H9 (cell line): ENCODE data around the gene WDR44. TPM values are rescaled to one million over a fixed set of nuclear protein-coding genes. Genes with fewer than 3 reads are reported as not detected.

Experiments
- DNase-seq: peaks from one replicate; pipeline ENCODE4 v3.0.0-alpha.2; 2017
- H2AFZ ChIP-seq: one replicate; pipeline ENCODE4 v1.6.1; 2013; ENCODE audit warnings: mild to moderate bottlenecking, low read length, control low read depth, moderate library complexity
- H2AK5ac ChIP-seq: 2 replicates; pipeline ENCODE4 v1.6.1; 2013; ENCODE audit warnings: low read length, control low read depth, mixed read lengths; ENCODE audit not compliant: insufficient read length
- H2BK120ac ChIP-seq: one replicate; pipeline ENCODE4 v1.6.1; 2013; ENCODE audit warnings: low read depth, mild to moderate bottlenecking, low read length, control low read depth, inconsistent platforms; ENCODE audit not compliant: poor library complexity, severe bottlenecking
- H2BK12ac ChIP-seq: 2 replicates; pipeline ENCODE4 v1.6.1; 2013; ENCODE audit warnings: low read length, control low read depth, mixed read lengths, low read depth; ENCODE audit not compliant: insufficient read length
- H2BK15ac ChIP-seq: 2 replicates; pipeline ENCODE4 v1.6.1; 2013; ENCODE audit warnings: low read depth, low read length, control low read depth
- H2BK20ac ChIP-seq: one replicate; pipeline ENCODE4 v1.6.1; 2013; ENCODE audit warnings: low read depth, mild to moderate bottlenecking, low read length, control low read depth, inconsistent platforms; ENCODE audit not compliant: poor library complexity, severe bottlenecking
- H2BK5ac ChIP-seq: 2 replicates; pipeline ENCODE4 v1.6.1; 2013; ENCODE audit warnings: low read length, control low read depth, mixed read lengths; ENCODE audit not compliant: insufficient read length
- H3K14ac ChIP-seq: 2 replicates; pipeline ENCODE4 v1.6.1; 2013; ENCODE audit warnings: low read length, control low read depth; ENCODE audit not compliant: insufficient read depth
- H3K18ac ChIP-seq: 2 replicates; pipeline ENCODE4 v1.6.1; 2013; ENCODE audit warnings: low read depth, mild to moderate bottlenecking, mixed read lengths, low read length, control low read depth; ENCODE audit not compliant: insufficient read length
- H3K23ac ChIP-seq: 2 replicates; pipeline ENCODE4 v1.6.1; 2013; ENCODE audit warnings: low read length, control low read depth, mixed read lengths, low read depth; ENCODE audit not compliant: insufficient read length
- H3K23me2 ChIP-seq: 2 replicates; pipeline ENCODE4 v1.6.1; 2013; ENCODE audit warnings: low read depth, mild to moderate bottlenecking, mixed read lengths, low read length, control low read depth; ENCODE audit not compliant: insufficient read length, poor library complexity, severe bottlenecking
- H3K27ac ChIP-seq: 2 replicates; pipeline ENCODE4 v1.5.1; 2013; ENCODE audit warnings: low read length, control low read depth, mixed read lengths, low read depth; ENCODE audit not compliant: insufficient read length
- H3K27me3 ChIP-seq: 2 replicates; pipeline ENCODE4 v1.6.1; 2013; ENCODE audit warnings: low read length, control low read depth, inconsistent platforms; ENCODE audit not compliant: insufficient read depth
- H3K4ac ChIP-seq: 2 replicates; pipeline ENCODE4 v1.6.1; 2013; ENCODE audit warnings: low read depth, mild to moderate bottlenecking, control low read depth, inconsistent platforms, low read length, moderate library complexity
- H3K4me1 ChIP-seq: 2 replicates; pipeline ENCODE4 v1.6.1; 2013; ENCODE audit warnings: low read length, control low read depth, inconsistent platforms; ENCODE audit not compliant: insufficient read depth
- H3K4me2 ChIP-seq: 2 replicates; pipeline ENCODE4 v1.6.1; 2013; ENCODE audit warnings: low read length, control low read depth, mixed read lengths; ENCODE audit not compliant: insufficient read length, insufficient read depth
- H3K56ac ChIP-seq: 2 replicates; pipeline ENCODE4 v1.6.1; 2013; ENCODE audit warnings: low read depth, mild to moderate bottlenecking, mixed read lengths, low read length, control low read depth; ENCODE audit not compliant: insufficient read length
- H3K79me1 ChIP-seq: 2 replicates; pipeline ENCODE4 v1.6.1; 2013; ENCODE audit warnings: low read depth, mild to moderate bottlenecking, moderate library complexity, low read length, control low read depth, inconsistent platforms; ENCODE audit not compliant: insufficient read depth, poor library complexity, severe bottlenecking
- H3K79me2 ChIP-seq: 2 replicates; pipeline ENCODE4 v1.6.1; 2013; ENCODE audit warnings: low read length, control low read depth, inconsistent platforms; ENCODE audit not compliant: insufficient read depth
- H3K9ac ChIP-seq: 2 replicates; pipeline ENCODE4 v1.6.1; 2013; ENCODE audit warnings: low read length, control low read depth, mixed read lengths; ENCODE audit not compliant: insufficient read length; ENCODE audit errors: extremely low read depth
- H3K9me3 ChIP-seq: one replicate; pipeline ENCODE4 v1.6.1; 2013; ENCODE audit warnings: low read depth, low read length, inconsistent platforms; ENCODE audit not compliant: control insufficient read depth
- H3T11ph ChIP-seq: one replicate; pipeline ENCODE4 v1.6.1; 2013; ENCODE audit warnings: mild to moderate bottlenecking, low read length, control low read depth, inconsistent platforms
- H4K20me1 ChIP-seq: one replicate; pipeline ENCODE4 v1.6.1; 2013; ENCODE audit not compliant: control insufficient read depth, insufficient read length, insufficient read depth
- H4K5ac ChIP-seq: 2 replicates; pipeline ENCODE4 v1.6.1; 2013; ENCODE audit warnings: low read depth, mild to moderate bottlenecking, mixed read lengths, low read length, control low read depth; ENCODE audit not compliant: insufficient read length
- H4K8ac ChIP-seq: replicated peaks from 2 replicates; pipeline ENCODE4 v1.6.1; 2013; ENCODE audit warnings: low read length, control low read depth, mixed read lengths, low read depth; ENCODE audit not compliant: insufficient read length
- H4K91ac ChIP-seq: 2 replicates; pipeline ENCODE4 v1.6.1; 2013; ENCODE audit warnings: low read depth, mild to moderate bottlenecking, moderate library complexity, mixed read lengths, low read length, control low read depth; ENCODE audit not compliant: insufficient read length
- H3K27ac Mint-ChIP-seq, 3 experiments: 2 replicates in 2 of 3; 3 replicates in 1 of 3; pipeline ENCODE4 v1.8.0; 2020 to 2021; ENCODE audit warnings: mixed read lengths in 3 of 3, mild to moderate bottlenecking in 1 of 3, moderate library complexity in 1 of 3
- H3K27me3 Mint-ChIP-seq: 2 replicates; pipeline ENCODE4 v1.8.0; 2021; ENCODE audit warnings: low read depth, mild to moderate bottlenecking, moderate library complexity, mixed read lengths
- H3K36me3 Mint-ChIP-seq, 3 experiments: 2 replicates in 2 of 3; 3 replicates in 1 of 3; pipeline ENCODE4 v1.8.0; 2020 to 2021; ENCODE audit warnings: low read depth in 3 of 3, mixed read lengths in 3 of 3; ENCODE audit not compliant: insufficient read depth in 1 of 3
- H3K4me1 Mint-ChIP-seq, 2 experiments: 2 replicates each; pipeline ENCODE4 v1.8.0; 2020; ENCODE audit warnings: mixed read lengths in 2 of 2
- H3K4me3 Mint-ChIP-seq, 2 experiments: 2 replicates in 1 of 2; 3 replicates in 1 of 2; pipeline ENCODE4 v1.8.0; 2020 to 2021; ENCODE audit warnings: mild to moderate bottlenecking in 2 of 2, mixed read lengths in 2 of 2, moderate library complexity in 1 of 2
- H3K9me3 Mint-ChIP-seq, 2 experiments: 2 replicates in 1 of 2; 3 replicates in 1 of 2; pipeline ENCODE4 v1.8.0; 2020; ENCODE audit warnings: mild to moderate bottlenecking in 2 of 2, mixed read lengths in 2 of 2, moderate library complexity in 1 of 2
- WGBS: extraction: QIAGEN DNeasy Blood & Tissue Kit; methylation state at CpG from one replicate; pipeline ENCODE4 v1.1.7; 2013; ENCODE audit warnings: missing lambda C conversion rate, low lambda C conversion rate, mixed read lengths; ENCODE audit not compliant: insufficient read length; ENCODE audit errors: extremely low coverage; 5-methylcytosine and 5-hydroxymethylcytosine counted together
- total RNA-seq: library from RNA; stranded (reverse); gene quantifications from 2 replicates; pipeline ENCODE4 v1.2.1, GENCODE V29; 2021
- TF ChIP-seq, protein P1 (sequence below): fragments of 200-600 bp; sonication (generic); conservative IDR thresholded peaks from 3 replicates; pipeline ENCODE4 v1.8.0; 2021; ENCODE audit warnings: antibody characterized with exemption, mild to moderate bottlenecking

Gene WDR44
- total RNA-seq, 1 experiment from 2014 or later = 29.6 TPM

DNA sequence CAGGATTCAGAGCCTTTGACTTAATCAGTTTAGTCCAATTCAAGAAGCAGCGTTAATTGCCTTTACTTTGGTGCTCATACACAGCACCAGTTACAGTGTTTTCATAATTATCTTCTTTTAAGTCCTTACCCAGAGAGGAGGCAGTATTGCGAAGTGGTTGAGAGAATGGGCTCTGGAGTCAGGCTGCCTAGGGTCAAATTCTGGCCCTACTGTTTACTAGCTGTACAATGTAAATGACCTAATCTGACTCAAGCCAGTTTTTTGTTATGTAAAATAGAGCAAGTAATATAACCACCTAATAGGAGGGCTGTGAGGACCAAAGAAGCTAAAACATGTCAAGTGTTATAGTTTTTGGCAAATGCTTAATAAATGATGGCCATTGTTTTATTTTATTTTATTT, 27.6 kb downstream of the WDR44 start:
- no peak overlapping the region for H3K23ac ChIP-seq
- H2AK5ac ChIP-seq = no peak overlapping the region
- Mint-ChIP-seq H3K4me1 (peaks cover 11 to 25% of the 10 kb centered on the region in 2 experiments), H3K27ac (no peak overlapping the region), H3K36me3 (peaks cover 5 to 17% (median 6%) of the 10 kb centered on the region in 3 experiments; a peak in 4 of 7 replicates), H3K27me3 (no peaks in the 10 kb centered on the region), H3K9me3 (no peaks in the 10 kb centered on the region), H3K4me3 (no peak overlapping the region)
- H3K56ac ChIP-seq = no peak overlapping the region
- H3K14ac ChIP-seq = no peak overlapping the region
- no peaks in the 10 kb centered on the region for H3K27me3 ChIP-seq
- H4K91ac ChIP-seq = no peak overlapping the region
- no peak overlapping the region for H2BK12ac ChIP-seq
- no CpG with 5 or more reads among the region's 2 CpGs for WGBS
- H3K9me3 ChIP-seq = peaks cover 7% of the 10 kb centered on the region
- H2BK120ac ChIP-seq = no peak overlapping the region
- no peaks in the 10 kb centered on the region for H3K4me1 ChIP-seq
- no peak overlapping the region for H2BK20ac ChIP-seq
- no peak overlapping the region for H2AFZ ChIP-seq
- H2BK5ac ChIP-seq = no peak overlapping the region
- no peak overlapping the region for H3K4me2 ChIP-seq
- H3T11ph ChIP-seq = no peak overlapping the region
- H4K20me1 ChIP-seq = no peaks in the 10 kb centered on the region
- no peak for DNase-seq
- H2BK15ac ChIP-seq = no peak overlapping the region
- H3K27ac ChIP-seq = no peak overlapping the region
- TF ChIP-seq, protein P1, sequence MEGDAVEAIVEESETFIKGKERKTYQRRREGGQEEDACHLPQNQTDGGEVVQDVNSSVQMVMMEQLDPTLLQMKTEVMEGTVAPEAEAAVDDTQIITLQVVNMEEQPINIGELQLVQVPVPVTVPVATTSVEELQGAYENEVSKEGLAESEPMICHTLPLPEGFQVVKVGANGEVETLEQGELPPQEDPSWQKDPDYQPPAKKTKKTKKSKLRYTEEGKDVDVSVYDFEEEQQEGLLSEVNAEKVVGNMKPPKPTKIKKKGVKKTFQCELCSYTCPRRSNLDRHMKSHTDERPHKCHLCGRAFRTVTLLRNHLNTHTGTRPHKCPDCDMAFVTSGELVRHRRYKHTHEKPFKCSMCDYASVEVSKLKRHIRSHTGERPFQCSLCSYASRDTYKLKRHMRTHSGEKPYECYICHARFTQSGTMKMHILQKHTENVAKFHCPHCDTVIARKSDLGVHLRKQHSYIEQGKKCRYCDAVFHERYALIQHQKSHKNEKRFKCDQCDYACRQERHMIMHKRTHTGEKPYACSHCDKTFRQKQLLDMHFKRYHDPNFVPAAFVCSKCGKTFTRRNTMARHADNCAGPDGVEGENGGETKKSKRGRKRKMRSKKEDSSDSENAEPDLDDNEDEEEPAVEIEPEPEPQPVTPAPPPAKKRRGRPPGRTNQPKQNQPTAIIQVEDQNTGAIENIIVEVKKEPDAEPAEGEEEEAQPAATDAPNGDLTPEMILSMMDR = no peak
- H3K79me2 ChIP-seq = no peaks in the 10 kb centered on the region; the same call in 1 of the 2 replicates
- no peak overlapping the region for H3K18ac ChIP-seq
- no peak overlapping the region for H3K9ac ChIP-seq
- H4K8ac ChIP-seq = no peak overlapping the region
- no peak overlapping the region for H4K5ac ChIP-seq
- no peak overlapping the region for H3K4ac ChIP-seq
- no peaks in the 10 kb centered on the region for H3K79me1 ChIP-seq
- H3K23me2 ChIP-seq = no peaks in the 10 kb centered on the region
